Measurements from ENCODE around the gene GRPEL1. TPM values are rescaled to one million over a fixed set of nuclear protein-coding genes. Genes with fewer than 3 reads are reported as not detected.
A peak's percentile ranks its signal among the peaks of the same experiment; 100 is the strongest.

Gene GRPEL1
- total RNA-seq, 1 experiment from 2014 or later, result 82.9 TPM

DNA sequence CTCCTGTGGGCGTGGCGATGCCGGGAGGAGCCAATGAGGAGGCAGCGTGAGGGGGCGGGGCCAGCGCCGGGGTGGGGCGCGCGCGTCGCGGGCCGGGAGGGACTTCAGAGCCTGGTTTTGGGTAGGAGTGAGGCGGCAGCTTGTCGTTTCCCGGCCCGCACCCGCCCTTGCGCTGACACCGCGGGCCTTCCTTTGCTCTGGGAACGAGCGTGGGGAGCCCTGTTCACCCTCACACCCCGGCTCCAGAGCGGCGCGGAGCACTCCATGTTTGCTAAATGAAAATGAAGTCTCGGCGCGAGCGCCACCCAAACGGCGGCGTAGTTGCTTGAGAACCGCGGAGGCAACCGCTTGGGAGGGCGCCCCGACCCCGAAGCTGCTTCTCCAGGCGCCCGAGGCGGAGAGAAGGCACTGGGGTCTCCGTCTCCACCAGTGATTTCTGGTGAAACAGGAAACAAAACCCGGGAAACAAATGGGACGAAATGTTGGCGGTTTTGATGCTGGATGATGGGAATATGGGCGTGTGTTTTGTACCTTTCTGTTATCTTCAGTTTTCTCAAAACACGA lies 497 bp upstream of the GRPEL1 start:
- TF ChIP-seq, protein P1, sequence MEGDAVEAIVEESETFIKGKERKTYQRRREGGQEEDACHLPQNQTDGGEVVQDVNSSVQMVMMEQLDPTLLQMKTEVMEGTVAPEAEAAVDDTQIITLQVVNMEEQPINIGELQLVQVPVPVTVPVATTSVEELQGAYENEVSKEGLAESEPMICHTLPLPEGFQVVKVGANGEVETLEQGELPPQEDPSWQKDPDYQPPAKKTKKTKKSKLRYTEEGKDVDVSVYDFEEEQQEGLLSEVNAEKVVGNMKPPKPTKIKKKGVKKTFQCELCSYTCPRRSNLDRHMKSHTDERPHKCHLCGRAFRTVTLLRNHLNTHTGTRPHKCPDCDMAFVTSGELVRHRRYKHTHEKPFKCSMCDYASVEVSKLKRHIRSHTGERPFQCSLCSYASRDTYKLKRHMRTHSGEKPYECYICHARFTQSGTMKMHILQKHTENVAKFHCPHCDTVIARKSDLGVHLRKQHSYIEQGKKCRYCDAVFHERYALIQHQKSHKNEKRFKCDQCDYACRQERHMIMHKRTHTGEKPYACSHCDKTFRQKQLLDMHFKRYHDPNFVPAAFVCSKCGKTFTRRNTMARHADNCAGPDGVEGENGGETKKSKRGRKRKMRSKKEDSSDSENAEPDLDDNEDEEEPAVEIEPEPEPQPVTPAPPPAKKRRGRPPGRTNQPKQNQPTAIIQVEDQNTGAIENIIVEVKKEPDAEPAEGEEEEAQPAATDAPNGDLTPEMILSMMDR (IDR thresholded peaks at IDR 0.05; ENCODE audit: unreplicated experiment), result no peak
- ChIA-PET POLR2A (interaction anchor here (0.6 to 8.0 kb wide), 38 partner anchors 9 to 497 kb away, joined by 3 to 165 read pairs (median 6); partner anchors contain the start of genes BLOC1S4, TADA2B and TBC1D14), CTCF (interaction anchor here (1.1 to 13.0 kb wide), 7 partner anchors 9 to 349 kb away, joined by 3 to 98 read pairs (median 48); partner anchors contain the start of gene TADA2B)
- H3K4me1 Mint-ChIP-seq (ENCODE audit: insufficient read depth, unreplicated experiment), result peaks cover 23% of the 10 kb centered on the region
- DNase-seq (ENCODE audit: unreplicated experiment), result no peak
- intact Hi-C loops (cut with micrococcal nuclease), result loop anchor here (1.0 kb wide), 2 partner anchors 81 to 159 kb away; partner anchors contain the start of gene TBC1D14
- no peaks in the 10 kb centered on the region for H3K9me3 Mint-ChIP-seq (ENCODE audit: unreplicated experiment)
- H3K27ac Mint-ChIP-seq (ENCODE audit: low read depth, unreplicated experiment), result peak overlapping the region; percentile 59
- H3K4me3 Mint-ChIP-seq (ENCODE audit: unreplicated experiment), result peak overlapping the region; percentile 90
- H3K27me3 Mint-ChIP-seq (ENCODE audit: insufficient read depth, unreplicated experiment), result peaks cover 14% of the 10 kb centered on the region
- peaks cover 23% of the 10 kb centered on the region for H3K36me3 Mint-ChIP-seq (ENCODE audit: insufficient read depth, unreplicated experiment)
- TSS peak; percentile 74 for BruUV-seq (replicated peaks)

DNA sequence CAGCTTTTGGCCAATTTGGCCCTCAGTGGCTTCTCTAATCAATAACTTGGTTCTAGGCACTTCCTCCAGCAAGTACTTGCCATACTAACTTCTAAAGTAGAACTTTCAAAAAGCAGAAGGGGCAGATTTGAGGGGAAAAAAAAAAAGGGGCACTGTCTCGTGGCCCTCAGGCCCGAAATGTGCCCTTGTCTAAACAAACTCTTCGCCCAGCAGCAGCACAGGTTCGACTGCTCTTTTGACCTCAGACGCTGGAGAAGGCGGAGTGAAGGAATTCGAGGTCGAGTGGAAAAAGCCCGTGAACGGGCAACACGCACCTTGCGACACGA lies 775 bp downstream of the GRPEL1 start:
- TF ChIP-seq, protein P1 (IDR thresholded peaks at IDR 0.05; ENCODE audit: unreplicated experiment), result no peak
- peaks cover 35% of the 10 kb centered on the region for H3K36me3 Mint-ChIP-seq (ENCODE audit: insufficient read depth, unreplicated experiment)
- ChIA-PET POLR2A (interaction anchor here (0.6 to 8.0 kb wide), 35 partner anchors 8 to 869 kb away, joined by 3 to 165 read pairs (median 7); partner anchors contain the start of genes BLOC1S4, TADA2B and TBC1D14), CTCF (interaction anchor here (0.5 to 13.0 kb wide), 14 partner anchors 13 to 895 kb away, joined by 3 to 98 read pairs (median 4); partner anchors contain the start of gene TADA2B)
- H3K27me3 Mint-ChIP-seq (ENCODE audit: insufficient read depth, unreplicated experiment), result peaks cover 14% of the 10 kb centered on the region
- no peak for DNase-seq (ENCODE audit: unreplicated experiment)
- H3K4me1 Mint-ChIP-seq (ENCODE audit: insufficient read depth, unreplicated experiment), result peaks cover 23% of the 10 kb centered on the region
- BruUV-seq (replicated peaks), result TSS peak; percentile 47
- H3K9me3 Mint-ChIP-seq (ENCODE audit: unreplicated experiment), result no peaks in the 10 kb centered on the region
- peak overlapping the region; percentile 90 for H3K4me3 Mint-ChIP-seq (ENCODE audit: unreplicated experiment)
- intact Hi-C loops (cut with micrococcal nuclease), result no loop called here
- peak overlapping the region; percentile 59 for H3K27ac Mint-ChIP-seq (ENCODE audit: low read depth, unreplicated experiment)

DNA sequence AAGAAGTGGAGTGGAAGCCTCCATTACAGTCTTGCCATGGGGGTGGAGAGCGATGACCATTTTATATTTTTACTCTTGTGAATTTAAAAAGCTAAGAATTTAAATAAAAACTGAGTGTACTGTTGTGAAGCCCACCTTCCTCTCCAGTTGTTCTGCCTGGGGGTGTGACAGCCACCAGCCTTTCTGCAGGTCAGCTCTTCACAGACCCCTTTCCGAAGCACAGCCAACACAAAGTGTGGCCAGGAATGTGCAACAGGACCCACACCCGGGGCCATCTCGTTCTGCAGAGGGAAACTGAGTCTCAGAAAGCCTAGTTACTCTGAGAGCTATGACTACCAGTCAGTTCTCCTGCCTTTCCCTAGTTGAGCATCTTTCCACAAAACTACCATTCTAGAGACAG lies 1.4 kb downstream of the GRPEL1 start:
- no peaks in the 10 kb centered on the region for H3K9me3 Mint-ChIP-seq (ENCODE audit: unreplicated experiment)
- TF ChIP-seq, protein P1 (IDR thresholded peaks at IDR 0.05; ENCODE audit: unreplicated experiment), result no peak
- ChIA-PET CTCF (interaction anchor here (0.6 to 13.0 kb wide), 11 partner anchors 14 to 895 kb away, joined by 3 to 98 read pairs (median 5); partner anchors contain the start of gene TADA2B), POLR2A (interaction anchor here (0.9 to 8.0 kb wide), 18 partner anchors 10 to 393 kb away, joined by 4 to 165 read pairs (median 12); partner anchors contain the start of genes BLOC1S4, TADA2B and TBC1D14)
- intact Hi-C loops (cut with micrococcal nuclease), result loop anchor here (1.0 kb wide), 1 partner anchor 21 kb away; no protein-coding TSS in a partner anchor
- peaks cover 11% of the 10 kb centered on the region for H3K27me3 Mint-ChIP-seq (ENCODE audit: insufficient read depth, unreplicated experiment)
- DNase-seq (ENCODE audit: unreplicated experiment), result no peak
- peak overlapping the region; percentile 59 for H3K27ac Mint-ChIP-seq (ENCODE audit: low read depth, unreplicated experiment)
- peak overlapping the region; percentile 90 for H3K4me3 Mint-ChIP-seq (ENCODE audit: unreplicated experiment)
- H3K4me1 Mint-ChIP-seq (ENCODE audit: insufficient read depth, unreplicated experiment), result peaks cover 23% of the 10 kb centered on the region
- BruUV-seq (replicated peaks), result no TSS peak
- peaks cover 41% of the 10 kb centered on the region for H3K36me3 Mint-ChIP-seq (ENCODE audit: insufficient read depth, unreplicated experiment)

DNA sequence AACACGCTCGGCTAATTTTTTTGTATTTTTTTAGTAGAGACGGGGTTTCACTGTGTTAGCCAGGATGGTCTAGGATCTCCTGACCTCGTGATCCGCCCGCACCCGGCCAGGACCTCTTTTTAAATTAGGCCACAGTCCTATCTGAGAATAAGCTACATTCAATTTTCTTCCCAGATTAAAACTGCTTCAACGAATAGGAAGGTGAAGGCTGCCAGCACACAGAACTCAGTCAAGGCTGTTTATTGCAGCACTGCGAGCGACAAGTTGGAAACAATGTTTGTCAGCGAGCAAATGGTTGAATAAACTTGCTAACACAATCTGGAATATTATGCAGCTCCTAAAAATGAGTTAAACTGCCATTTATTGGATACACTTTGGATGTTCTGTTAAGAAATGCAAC lies 1.9 kb downstream of the GRPEL1 start:
- Mint-ChIP-seq H3K27ac (ENCODE audit: low read depth, unreplicated experiment) (peak overlapping the region; percentile 59), H3K4me1 (ENCODE audit: insufficient read depth, unreplicated experiment) (peaks cover 22% of the 10 kb centered on the region), H3K36me3 (ENCODE audit: insufficient read depth, unreplicated experiment) (peaks cover 46% of the 10 kb centered on the region), H3K27me3 (ENCODE audit: insufficient read depth, unreplicated experiment) (peaks cover 7% of the 10 kb centered on the region), H3K9me3 (ENCODE audit: unreplicated experiment) (no peaks in the 10 kb centered on the region), H3K4me3 (ENCODE audit: unreplicated experiment) (peak overlapping the region; percentile 90)
- ChIA-PET POLR2A (interaction anchor here (0.9 to 8.0 kb wide), 13 partner anchors 9 to 349 kb away, joined by 3 to 165 read pairs (median 15); partner anchors contain the start of genes BLOC1S4 and TADA2B), CTCF (interaction anchor here (0.6 to 13.0 kb wide), 5 partner anchors 16 to 147 kb away, joined by 3 to 98 read pairs (median 5); partner anchors contain the start of gene TADA2B)
- DNase-seq (ENCODE audit: unreplicated experiment), result no peak
- TF ChIP-seq, protein P1 (IDR thresholded peaks at IDR 0.05; ENCODE audit: unreplicated experiment), result no peak
- BruUV-seq (replicated peaks), result no TSS peak
- intact Hi-C loops (cut with micrococcal nuclease), result loop anchor here (1.0 kb wide), 1 partner anchor 21 kb away; no protein-coding TSS in a partner anchor

All from MCF 10A (cell line).